Progenitor cell of endocrine pancreas (in vitro differentiated cells): ENCODE results near the gene THAP7. TPM values are rescaled to one million over a fixed set of nuclear protein-coding genes. Genes with fewer than 3 reads are reported as not detected.

Source experiments
- DNase-seq: peaks from one replicate; pipeline ENCODE4 v3.0.0; 2021; ENCODE audit warnings: low spot score; ENCODE audit not compliant: unreplicated experiment
- H3K27ac Mint-ChIP-seq: 2 replicates; pipeline ENCODE4 v1.8.0; 2021; ENCODE audit warnings: mild to moderate bottlenecking, moderate library complexity, mixed read lengths
- H3K27me3 Mint-ChIP-seq: 2 replicates; pipeline ENCODE4 v1.8.0; 2021; ENCODE audit warnings: mixed read lengths
- H3K36me3 Mint-ChIP-seq: 2 replicates; pipeline ENCODE4 v1.8.0; 2022; ENCODE audit warnings: mixed read lengths; ENCODE audit not compliant: insufficient read depth
- H3K4me1 Mint-ChIP-seq: 2 replicates; pipeline ENCODE4 v1.8.0; 2021; ENCODE audit warnings: low read depth, mixed read lengths
- H3K4me3 Mint-ChIP-seq: 2 replicates; pipeline ENCODE4 v1.8.0; 2021; ENCODE audit warnings: low read depth, mild to moderate bottlenecking, moderate library complexity, mixed read lengths
- H3K9me3 Mint-ChIP-seq: 2 replicates; pipeline ENCODE4 v1.8.0; 2021; ENCODE audit warnings: low read depth, mixed read lengths
- total RNA-seq: library from RNA; stranded (reverse); gene quantifications from 2 replicates; pipeline ENCODE4 v1.2.1, GENCODE V29; 2021
- TF ChIP-seq, protein P1 (sequence below): fragments of 200-600 bp; sonication (generic); IDR thresholded peaks from one replicate; pipeline ENCODE4 v1.5.0; 2021; ENCODE audit warnings: antibody characterized with exemption, mild to moderate bottlenecking; ENCODE audit not compliant: unreplicated experiment

THAP7 gene
- total RNA-seq, 1 donor from 2014 or later, result 17.6 TPM

DNA sequence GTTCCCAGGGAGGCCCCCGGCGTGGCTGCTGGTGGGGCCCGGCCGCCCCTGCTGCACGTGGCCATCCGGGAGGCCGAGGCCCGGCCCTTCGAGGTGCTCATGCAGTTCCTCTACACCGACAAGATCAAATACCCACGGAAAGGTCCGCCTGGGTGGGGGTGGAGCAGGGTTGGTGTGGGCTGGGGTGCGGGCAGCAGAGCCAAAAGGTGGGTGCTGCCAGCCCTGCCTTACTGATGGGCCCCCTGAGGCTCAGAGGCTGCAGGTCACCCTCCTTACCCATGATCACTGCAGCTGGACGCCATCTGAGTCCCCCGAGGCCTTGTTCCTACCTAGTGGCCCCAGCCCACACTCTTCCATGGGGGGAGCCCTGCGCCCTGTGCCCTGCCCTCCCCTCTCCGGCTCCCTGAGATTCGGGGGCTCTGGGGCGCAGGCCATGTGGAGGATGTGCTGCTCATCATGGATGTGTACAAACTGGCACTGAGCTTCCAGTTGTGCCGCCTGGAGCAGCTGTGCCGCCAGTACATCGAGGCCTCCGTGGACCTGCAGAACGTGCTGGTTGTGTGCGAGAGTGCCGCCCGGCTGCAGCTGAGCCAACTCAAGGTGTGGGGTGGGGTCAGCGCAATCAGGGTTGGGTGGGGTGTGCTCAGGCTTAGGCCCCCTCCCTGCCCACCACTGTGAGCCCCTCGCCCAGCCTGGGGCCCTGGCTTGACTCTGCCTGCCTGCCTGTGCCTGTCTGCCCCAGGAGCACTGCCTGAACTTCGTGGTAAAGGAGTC is 7.6 kb downstream of the THAP7 start:
- H3K9me3 Mint-ChIP-seq, result no peaks in the 10 kb centered on the region
- peaks cover 2% of the 10 kb centered on the region for H3K36me3 Mint-ChIP-seq
- no peaks in the 10 kb centered on the region for H3K4me1 Mint-ChIP-seq
- TF ChIP-seq, protein P1, sequence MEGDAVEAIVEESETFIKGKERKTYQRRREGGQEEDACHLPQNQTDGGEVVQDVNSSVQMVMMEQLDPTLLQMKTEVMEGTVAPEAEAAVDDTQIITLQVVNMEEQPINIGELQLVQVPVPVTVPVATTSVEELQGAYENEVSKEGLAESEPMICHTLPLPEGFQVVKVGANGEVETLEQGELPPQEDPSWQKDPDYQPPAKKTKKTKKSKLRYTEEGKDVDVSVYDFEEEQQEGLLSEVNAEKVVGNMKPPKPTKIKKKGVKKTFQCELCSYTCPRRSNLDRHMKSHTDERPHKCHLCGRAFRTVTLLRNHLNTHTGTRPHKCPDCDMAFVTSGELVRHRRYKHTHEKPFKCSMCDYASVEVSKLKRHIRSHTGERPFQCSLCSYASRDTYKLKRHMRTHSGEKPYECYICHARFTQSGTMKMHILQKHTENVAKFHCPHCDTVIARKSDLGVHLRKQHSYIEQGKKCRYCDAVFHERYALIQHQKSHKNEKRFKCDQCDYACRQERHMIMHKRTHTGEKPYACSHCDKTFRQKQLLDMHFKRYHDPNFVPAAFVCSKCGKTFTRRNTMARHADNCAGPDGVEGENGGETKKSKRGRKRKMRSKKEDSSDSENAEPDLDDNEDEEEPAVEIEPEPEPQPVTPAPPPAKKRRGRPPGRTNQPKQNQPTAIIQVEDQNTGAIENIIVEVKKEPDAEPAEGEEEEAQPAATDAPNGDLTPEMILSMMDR, result no peak
- H3K4me3 Mint-ChIP-seq, result no peak overlapping the region
- H3K27me3 Mint-ChIP-seq, result no peaks in the 10 kb centered on the region
- H3K27ac Mint-ChIP-seq, result no peak overlapping the region
- DNase-seq, result no peak

DNA sequence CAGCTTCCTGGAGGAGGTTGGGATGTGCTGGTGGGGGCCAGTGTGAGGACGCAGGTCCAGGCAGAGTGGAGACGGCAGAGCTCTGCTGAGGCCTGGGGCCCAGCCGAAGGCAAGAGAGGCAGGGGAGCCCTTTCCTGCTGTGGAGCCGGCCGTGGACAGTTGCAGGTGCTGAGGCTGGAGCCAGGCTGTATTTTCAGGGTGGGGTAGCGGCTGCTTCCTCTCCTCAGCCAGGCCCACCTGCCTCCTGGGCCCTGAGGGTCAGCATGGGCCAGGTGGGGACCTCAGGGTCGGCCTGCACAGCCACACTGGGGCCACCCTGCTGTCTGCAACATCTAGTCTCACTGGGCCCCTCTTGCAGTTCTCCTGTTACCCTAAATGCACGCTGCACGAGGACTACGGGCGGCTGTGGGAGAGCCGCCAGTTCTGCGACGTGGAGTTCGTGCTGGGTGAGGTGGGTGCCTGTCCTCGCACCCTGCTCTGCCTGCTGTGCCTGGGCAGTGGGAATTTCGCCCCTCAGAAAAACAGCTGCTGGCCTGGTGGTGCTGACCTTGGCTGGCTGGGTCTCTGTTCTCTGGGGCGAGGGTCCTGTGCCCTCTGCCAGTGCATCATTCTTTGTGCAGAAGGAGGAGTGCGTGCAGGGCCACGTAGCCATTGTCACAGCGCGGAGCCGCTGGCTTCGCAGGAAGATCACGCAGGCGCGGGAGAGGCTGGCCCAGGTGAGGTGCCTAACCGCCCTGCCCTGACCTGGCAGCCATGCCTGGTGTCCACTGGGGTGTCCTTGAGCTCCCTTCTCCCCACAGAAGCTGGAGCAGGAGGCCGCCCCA is 8.4 kb downstream of the THAP7 start:
- H3K27ac Mint-ChIP-seq, result no peak overlapping the region
- no peak overlapping the region for H3K4me3 Mint-ChIP-seq
- H3K36me3 Mint-ChIP-seq, result peaks cover 2% of the 10 kb centered on the region

DNA sequence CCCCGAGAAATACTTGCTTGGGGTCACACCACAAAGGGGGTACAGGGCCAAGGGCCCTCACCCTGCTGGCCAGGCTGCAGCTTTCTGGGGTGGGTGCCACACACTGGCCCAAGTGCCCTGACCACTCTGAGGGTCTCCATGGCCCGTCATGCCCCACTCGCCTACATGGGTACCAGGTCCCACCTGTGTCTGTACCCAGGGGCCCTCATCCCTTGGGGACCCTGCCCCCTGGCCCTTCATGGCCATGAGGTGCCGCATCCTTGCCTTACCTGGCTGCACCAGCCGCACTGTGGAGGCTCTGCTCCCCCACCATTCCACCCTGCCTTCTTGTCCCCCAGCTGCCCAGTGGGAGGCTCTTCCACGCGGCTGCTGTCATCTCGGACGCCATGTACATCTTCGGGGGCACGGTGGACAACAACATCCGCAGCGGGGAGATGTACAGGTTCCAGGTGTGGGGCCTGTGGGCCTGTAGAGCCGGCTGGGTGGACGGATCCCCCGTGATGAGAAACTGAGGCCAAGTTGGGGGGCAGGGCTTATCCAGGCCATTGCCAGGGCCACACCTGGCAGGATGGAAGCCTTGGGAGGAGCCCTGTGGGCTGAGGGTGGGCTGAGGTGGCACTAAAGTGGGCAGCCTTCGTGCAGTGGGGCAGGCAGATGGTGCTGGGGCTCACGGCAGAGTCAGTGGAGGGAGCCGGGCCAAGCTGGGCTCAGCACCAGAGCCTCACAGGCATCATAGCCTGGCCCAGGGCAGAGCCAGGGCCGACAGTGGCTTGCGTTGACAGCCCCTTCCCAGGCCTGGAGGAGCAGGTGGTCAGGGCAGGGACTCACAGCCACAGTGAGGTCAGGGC is 9.2 kb downstream of the THAP7 start:
- no peak for DNase-seq
- H3K4me1 Mint-ChIP-seq, result no peaks in the 10 kb centered on the region
- TF ChIP-seq, protein P1, result no peak
- H3K27ac Mint-ChIP-seq, result no peak overlapping the region
- no peak overlapping the region for H3K4me3 Mint-ChIP-seq
- H3K27me3 Mint-ChIP-seq, result no peaks in the 10 kb centered on the region
- H3K9me3 Mint-ChIP-seq, result no peaks in the 10 kb centered on the region
- H3K36me3 Mint-ChIP-seq, result peaks cover 2% of the 10 kb centered on the region

More for the DNA sequence above, 8.4 kb downstream of the THAP7 start:
- Mint-ChIP-seq H3K9me3 (no peaks in the 10 kb centered on the region), H3K27me3 (no peaks in the 10 kb centered on the region), H3K4me1 (no peaks in the 10 kb centered on the region)
- TF ChIP-seq, protein P1, result no peak
- no peak for DNase-seq

DNA sequence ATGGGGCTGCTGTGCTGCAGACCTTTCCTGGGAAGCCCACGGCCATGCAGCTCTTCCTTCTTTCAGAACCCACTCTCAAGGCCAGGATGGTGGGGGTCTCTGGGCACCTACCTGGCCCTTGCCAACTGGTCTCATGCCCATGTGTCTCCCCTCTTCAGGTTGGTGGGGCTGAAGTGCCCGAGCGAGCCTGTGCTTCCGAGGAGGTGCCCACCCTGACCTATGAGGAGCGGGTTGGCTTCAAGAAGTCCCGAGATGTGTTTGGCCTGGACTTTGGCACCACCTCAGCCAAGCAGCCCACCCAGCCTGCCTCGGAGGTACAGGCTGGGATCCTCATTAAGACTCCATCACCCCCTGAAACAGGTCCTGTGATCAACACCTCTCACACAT is 9.9 kb downstream of the THAP7 start:
- H3K27me3 Mint-ChIP-seq, result no peaks in the 10 kb centered on the region
- DNase-seq, result no peak
- peaks cover 2% of the 10 kb centered on the region for H3K36me3 Mint-ChIP-seq
- H3K9me3 Mint-ChIP-seq, result no peaks in the 10 kb centered on the region
- no peak overlapping the region for H3K27ac Mint-ChIP-seq
- H3K4me1 Mint-ChIP-seq, result no peaks in the 10 kb centered on the region
- TF ChIP-seq, protein P1, result no peak
- H3K4me3 Mint-ChIP-seq, result no peak overlapping the region
